ENCODE data around the gene NT5DC4. TPM values are rescaled to one million over a fixed set of nuclear protein-coding genes. Genes with fewer than 3 reads are reported as not detected.

Gene NT5DC4
- total RNA-seq, 6 experiments from 2014 or later: not detected

- Mint-ChIP-seq H3K4me1 (ENCODE audit: low read depth) (peaks cover 16% of the 10 kb centered on the region; the same call in 1 of the 2 replicates), H3K4me3 (no peak overlapping the region), H3K9me3 (no peaks in the 10 kb centered on the region), H3K36me3 (ENCODE audit: low read depth) (no peaks in the 10 kb centered on the region), H3K27me3 (ENCODE audit: insufficient read depth) (peaks cover 3% of the 10 kb centered on the region; the same call in 1 of the 2 replicates), H3K27ac (no peak overlapping the region)
- no peak for DNase-seq
- peak; percentile 62 for TF ChIP-seq CTCF (IDR thresholded peaks at IDR 0.05)
Observed at GRCh38 chr2:112724591-112725525, 4.0 kb downstream of the NT5DC4 start.

DNA sequence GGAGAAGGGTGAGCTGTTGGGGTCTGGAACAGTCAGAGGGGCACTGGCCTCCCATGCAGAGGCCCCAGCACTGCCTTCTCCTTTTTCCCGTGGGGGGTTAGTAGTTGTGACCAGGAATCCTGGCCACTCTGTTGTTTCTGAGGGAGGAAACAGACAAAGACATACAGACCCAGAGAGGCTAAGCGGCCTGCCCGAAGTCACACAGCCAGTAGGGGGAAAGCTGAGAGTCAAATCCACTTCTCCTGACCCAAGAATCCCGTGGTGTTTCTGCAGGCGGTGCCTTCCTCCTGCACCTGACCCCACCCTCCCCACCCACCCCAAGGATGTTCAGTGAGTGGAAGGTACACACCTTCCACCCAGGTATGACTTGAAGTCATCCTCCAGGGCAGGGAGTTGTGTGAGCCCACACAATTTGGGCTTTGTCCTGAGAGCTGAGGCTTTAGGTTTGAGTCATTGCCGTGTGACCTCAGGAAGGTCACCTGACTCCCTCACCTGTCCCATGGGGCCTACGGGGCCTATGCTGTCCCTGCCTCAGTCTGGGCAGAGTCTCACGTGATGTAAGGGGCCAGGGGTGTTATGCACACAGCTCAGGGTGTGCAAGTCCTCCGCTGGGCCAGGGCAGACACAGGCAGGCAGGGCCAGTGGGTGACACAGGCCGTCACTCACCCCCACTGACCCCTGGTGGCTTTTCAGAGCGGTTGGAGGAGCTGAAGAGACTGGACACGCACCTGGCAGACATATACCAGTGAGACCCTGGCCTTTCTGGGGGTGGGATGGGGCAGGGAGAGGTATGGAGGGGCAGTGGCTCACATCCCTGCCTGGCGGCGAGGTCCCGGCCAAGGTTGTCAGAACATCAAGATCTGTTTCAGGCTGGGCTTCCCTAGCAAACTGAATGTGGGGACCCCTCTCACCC is 5.0 kb downstream of the NT5DC4 start:
- H3K27me3 Mint-ChIP-seq (ENCODE audit: insufficient read depth): peaks cover under 1% of the 10 kb centered on the region; the same call in 1 of the 2 replicates
- no peaks in the 10 kb centered on the region for H3K36me3 Mint-ChIP-seq (ENCODE audit: low read depth)
- no peak for TF ChIP-seq CTCF (IDR thresholded peaks at IDR 0.05)
- no peak for DNase-seq
- H3K4me3 Mint-ChIP-seq: no peak overlapping the region
- H3K4me1 Mint-ChIP-seq (ENCODE audit: low read depth): peaks cover 16% of the 10 kb centered on the region; the same call in 1 of the 2 replicates
- H3K9me3 Mint-ChIP-seq: no peaks in the 10 kb centered on the region
- H3K27ac Mint-ChIP-seq: no peak overlapping the region

DNA sequence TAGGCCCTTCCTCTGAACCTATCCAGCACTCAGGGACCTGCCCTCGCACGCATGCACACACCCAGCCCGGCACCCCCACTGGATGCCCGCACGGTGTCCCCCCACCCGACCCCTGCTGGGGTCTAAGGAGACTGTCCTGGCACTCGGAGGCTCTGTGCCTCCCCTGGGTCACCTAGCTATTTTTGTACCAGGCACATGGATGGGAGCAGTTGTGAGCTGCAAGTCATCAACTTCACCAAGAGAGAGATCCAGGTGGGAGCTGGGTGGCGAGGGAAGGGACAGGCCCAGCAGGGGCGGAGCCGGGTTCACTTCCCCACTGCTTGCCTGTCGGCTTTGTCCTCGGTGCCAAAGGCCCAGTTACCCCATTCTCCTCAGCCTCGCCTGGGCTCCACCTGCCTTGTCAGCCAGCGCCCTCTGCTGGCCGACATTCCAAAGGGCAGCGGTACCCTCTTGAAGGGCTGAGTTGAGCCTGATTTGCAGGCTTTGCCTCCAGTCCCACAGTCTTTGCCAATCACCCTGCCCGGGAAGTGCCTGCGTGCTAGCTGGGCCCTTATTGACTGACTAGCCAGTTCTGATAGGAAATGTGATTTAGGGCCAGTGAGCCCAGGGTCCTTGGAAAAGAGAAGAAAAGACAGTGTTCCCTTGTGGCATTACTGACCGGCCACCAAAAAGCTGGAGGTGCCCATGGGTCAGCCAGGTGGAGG is 5.8 kb downstream of the NT5DC4 start:
- H3K27me3 Mint-ChIP-seq (ENCODE audit: insufficient read depth): no peaks in the 10 kb centered on the region; the same call in 1 of the 2 replicates
- peak; percentile 86 for DNase-seq
- H3K9me3 Mint-ChIP-seq: no peaks in the 10 kb centered on the region
- peak; percentile 99 for TF ChIP-seq CTCF (IDR thresholded peaks at IDR 0.05)
- H3K27ac Mint-ChIP-seq: no peak overlapping the region
- H3K4me3 Mint-ChIP-seq: no peak overlapping the region
- peaks cover 16% of the 10 kb centered on the region; the same call in 1 of the 2 replicates for H3K4me1 Mint-ChIP-seq (ENCODE audit: low read depth)
- H3K36me3 Mint-ChIP-seq (ENCODE audit: low read depth): no peaks in the 10 kb centered on the region

- Mint-ChIP-seq H3K9me3 (no peaks in the 10 kb centered on the region), H3K4me3 (no peak overlapping the region), H3K27ac (no peak overlapping the region), H3K4me1 (ENCODE audit: low read depth) (peaks cover 16% of the 10 kb centered on the region; the same call in 1 of the 2 replicates), H3K27me3 (ENCODE audit: insufficient read depth) (no peaks in the 10 kb centered on the region; the same call in 1 of the 2 replicates), H3K36me3 (ENCODE audit: low read depth) (no peaks in the 10 kb centered on the region)
- TF ChIP-seq CTCF (IDR thresholded peaks at IDR 0.05): no peak
- no peak for DNase-seq
Observed at GRCh38 chr2:112727276-112728028, 6.6 kb downstream of the NT5DC4 start.
